Osteoblast (primary cell): ENCODE results near the gene GXYLT1. TPM values are rescaled to one million over a fixed set of nuclear protein-coding genes. Genes with fewer than 3 reads are reported as not detected.

Experiments used
- DNase-seq: peaks from one replicate; pipeline ENCODE4 v3.0.0; 2011; ENCODE audit warnings: low spot score, mixed read lengths; ENCODE audit not compliant: insufficient read length; ENCODE audit errors: missing footprints
- H2AFZ ChIP-seq: 2 replicates; pipeline ENCODE4 v1.6.0; 2011; ENCODE audit warnings: mild to moderate bottlenecking, low read length
- H3K27ac ChIP-seq: 2 replicates; pipeline ENCODE4 v1.5.1; 2011; ENCODE audit warnings: mild to moderate bottlenecking, low read depth, low read length, moderate library complexity
- H3K27me3 ChIP-seq: 2 replicates; pipeline ENCODE4 v1.6.0; 2012; ENCODE audit warnings: mild to moderate bottlenecking, control low read depth, inconsistent platforms, low read length, moderate library complexity; ENCODE audit not compliant: insufficient read depth
- H3K36me3 ChIP-seq: 2 replicates; pipeline ENCODE4 v1.5.1; 2011; ENCODE audit warnings: mild to moderate bottlenecking, low read length, control low read depth, moderate library complexity; ENCODE audit not compliant: insufficient read depth
- H3K4me1 ChIP-seq: 2 replicates; pipeline ENCODE4 v1.5.1; 2011; ENCODE audit warnings: mild to moderate bottlenecking, low read length, control low read depth, moderate library complexity; ENCODE audit not compliant: insufficient read depth
- H3K4me2 ChIP-seq: 2 replicates; pipeline ENCODE4 v1.6.0; 2011; ENCODE audit warnings: mild to moderate bottlenecking, low read length; ENCODE audit not compliant: insufficient read depth
- H3K4me3 ChIP-seq: fragments of 200-600 bp; sonication (generic); 3 replicates; pipeline ENCODE4 v1.5.1; 2012; ENCODE audit warnings: mild to moderate bottlenecking, low read length, inconsistent platforms; ENCODE audit not compliant: insufficient read depth
- H3K79me2 ChIP-seq: 2 replicates; pipeline ENCODE4 v1.6.0; 2012; ENCODE audit warnings: mild to moderate bottlenecking, low read length, control low read depth, inconsistent platforms; ENCODE audit not compliant: insufficient read depth
- H3K9me3 ChIP-seq: 2 replicates; pipeline ENCODE4 v1.5.1; 2011; ENCODE audit warnings: low read depth, low read length, control low read depth
- H4K20me1 ChIP-seq: 2 replicates; pipeline ENCODE4 v1.6.0; 2012; ENCODE audit warnings: mild to moderate bottlenecking, low read length, control low read depth; ENCODE audit not compliant: insufficient read depth
- total RNA-seq: library from RNA; depleted of rRNA; stranded (reverse); fragments of >200 nt; gene quantifications from 2 replicates; pipeline ENCODE4 v1.2.3, GENCODE V29; 2012
- TF ChIP-seq, protein P1 (sequence below): IDR thresholded peaks from 2 replicates; pipeline ENCODE4 v1.5.1; 2011; ENCODE audit warnings: mild to moderate bottlenecking, low read depth, low read length, moderate library complexity; ENCODE audit errors: extremely low read depth

Gene GXYLT1
- total RNA-seq, 1 donor: 7.6 TPM

DNA sequence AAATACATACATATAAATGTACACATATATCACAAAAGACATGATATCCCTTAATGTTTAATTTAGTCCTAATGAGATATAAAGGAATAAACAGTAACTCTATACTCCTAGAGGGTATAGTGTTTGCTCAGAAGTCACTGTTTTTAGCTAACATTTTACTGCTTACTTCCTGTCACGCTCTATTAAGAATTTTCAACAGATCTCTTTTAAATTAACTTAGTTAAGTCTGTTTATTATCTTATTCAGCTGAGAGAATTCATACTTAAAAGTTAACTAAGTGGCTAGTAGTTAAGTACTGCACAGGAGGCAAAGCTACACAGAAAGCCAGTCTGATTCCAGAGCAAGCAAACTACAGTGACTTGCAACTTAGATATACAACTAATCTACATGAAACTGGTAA, 39.9 kb downstream of the GXYLT1 start:
- Histone ChIP-seq H3K27me3 (no peaks in the 10 kb centered on the region), H3K4me2 (no peak overlapping the region), H3K27ac (no peak overlapping the region), H3K4me1 (no peaks in the 10 kb centered on the region), H3K9me3 (no peaks in the 10 kb centered on the region), H2AFZ (no peak overlapping the region), H3K4me3 (no peak overlapping the region), H3K79me2 (no peaks in the 10 kb centered on the region), H4K20me1 (no peaks in the 10 kb centered on the region), H3K36me3 (no peaks in the 10 kb centered on the region)
- TF ChIP-seq, protein P1, sequence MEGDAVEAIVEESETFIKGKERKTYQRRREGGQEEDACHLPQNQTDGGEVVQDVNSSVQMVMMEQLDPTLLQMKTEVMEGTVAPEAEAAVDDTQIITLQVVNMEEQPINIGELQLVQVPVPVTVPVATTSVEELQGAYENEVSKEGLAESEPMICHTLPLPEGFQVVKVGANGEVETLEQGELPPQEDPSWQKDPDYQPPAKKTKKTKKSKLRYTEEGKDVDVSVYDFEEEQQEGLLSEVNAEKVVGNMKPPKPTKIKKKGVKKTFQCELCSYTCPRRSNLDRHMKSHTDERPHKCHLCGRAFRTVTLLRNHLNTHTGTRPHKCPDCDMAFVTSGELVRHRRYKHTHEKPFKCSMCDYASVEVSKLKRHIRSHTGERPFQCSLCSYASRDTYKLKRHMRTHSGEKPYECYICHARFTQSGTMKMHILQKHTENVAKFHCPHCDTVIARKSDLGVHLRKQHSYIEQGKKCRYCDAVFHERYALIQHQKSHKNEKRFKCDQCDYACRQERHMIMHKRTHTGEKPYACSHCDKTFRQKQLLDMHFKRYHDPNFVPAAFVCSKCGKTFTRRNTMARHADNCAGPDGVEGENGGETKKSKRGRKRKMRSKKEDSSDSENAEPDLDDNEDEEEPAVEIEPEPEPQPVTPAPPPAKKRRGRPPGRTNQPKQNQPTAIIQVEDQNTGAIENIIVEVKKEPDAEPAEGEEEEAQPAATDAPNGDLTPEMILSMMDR: no peak
- DNase-seq: no peak

DNA sequence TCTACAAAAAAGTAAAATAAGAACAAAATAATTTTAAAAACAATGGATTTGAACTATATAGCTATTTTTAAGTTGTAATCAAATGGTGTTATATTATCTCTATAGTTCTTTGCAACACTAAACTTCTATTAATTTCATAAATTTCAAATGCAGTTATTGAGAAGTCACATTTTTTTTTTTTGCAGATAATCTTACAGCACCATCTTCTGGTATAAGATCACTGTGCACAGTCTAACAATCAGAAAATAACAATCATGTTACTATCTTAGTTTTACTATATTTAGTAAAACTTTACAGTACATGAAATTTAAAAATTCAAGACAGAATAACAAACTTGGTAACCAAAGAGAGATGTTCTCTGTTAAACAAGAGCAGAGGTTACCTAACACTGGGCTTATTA, 40.6 kb downstream of the GXYLT1 start:
- H3K4me2 ChIP-seq: no peak overlapping the region
- no peak for DNase-seq
- H3K79me2 ChIP-seq: no peaks in the 10 kb centered on the region
- H3K27ac ChIP-seq: no peak overlapping the region
- H3K4me1 ChIP-seq: no peaks in the 10 kb centered on the region
- no peaks in the 10 kb centered on the region for H3K27me3 ChIP-seq
- TF ChIP-seq, protein P1: peak; percentile 55
- no peaks in the 10 kb centered on the region for H3K36me3 ChIP-seq
- no peak overlapping the region for H2AFZ ChIP-seq
- no peaks in the 10 kb centered on the region for H3K9me3 ChIP-seq
- H3K4me3 ChIP-seq: no peak overlapping the region
- H4K20me1 ChIP-seq: no peaks in the 10 kb centered on the region

DNA sequence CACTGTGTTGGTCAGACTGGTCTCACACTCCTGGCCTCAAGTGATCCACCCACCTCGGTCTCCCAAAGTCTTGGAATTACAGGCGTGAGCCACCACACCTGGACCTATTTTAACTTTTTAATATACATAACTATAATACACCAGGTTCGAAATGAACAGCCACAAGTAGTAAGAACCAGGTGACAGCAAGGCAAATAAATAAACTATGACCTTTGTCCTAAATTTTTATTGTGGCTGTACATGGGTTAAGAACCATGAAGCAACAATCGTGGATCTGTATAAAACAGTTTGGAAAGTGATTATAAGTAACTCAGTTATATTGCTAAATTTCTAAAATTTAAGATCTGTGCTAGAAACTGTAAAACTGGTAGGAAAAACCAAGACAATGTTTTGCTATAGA, 41.5 kb downstream of the GXYLT1 start:
- Histone ChIP-seq H3K79me2 (no peaks in the 10 kb centered on the region), H3K4me2 (no peak overlapping the region), H3K27me3 (no peaks in the 10 kb centered on the region), H3K9me3 (no peaks in the 10 kb centered on the region), H3K4me3 (no peak overlapping the region), H3K4me1 (no peaks in the 10 kb centered on the region), H4K20me1 (no peaks in the 10 kb centered on the region), H2AFZ (no peak overlapping the region), H3K27ac (no peak overlapping the region), H3K36me3 (no peaks in the 10 kb centered on the region)
- TF ChIP-seq, protein P1: no peak
- no peak for DNase-seq

DNA sequence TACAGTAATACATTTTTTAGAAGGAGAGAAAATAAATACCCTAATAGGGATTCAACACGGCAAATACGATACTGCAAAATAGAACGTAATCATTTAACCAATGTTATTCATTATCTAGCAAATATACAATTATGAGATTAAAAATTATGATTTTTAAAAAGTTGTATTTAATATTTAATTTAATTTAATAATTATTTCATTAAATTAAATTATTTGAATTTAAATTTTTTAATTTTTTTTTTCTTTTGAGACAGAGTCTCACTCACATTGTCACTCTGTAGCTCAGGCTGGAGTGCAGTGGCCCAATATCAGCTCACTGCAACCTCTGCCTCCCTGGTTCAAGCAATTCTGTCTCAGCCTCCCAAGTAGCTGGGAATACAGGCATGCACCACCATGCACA, 42.0 kb downstream of the GXYLT1 start:
- H3K4me3 ChIP-seq: no peak overlapping the region
- no peaks in the 10 kb centered on the region for H3K4me1 ChIP-seq
- H2AFZ ChIP-seq: no peak overlapping the region
- no peaks in the 10 kb centered on the region for H3K36me3 ChIP-seq
- no peak for DNase-seq
- no peak overlapping the region for H3K27ac ChIP-seq
- H3K27me3 ChIP-seq: no peaks in the 10 kb centered on the region
- H3K4me2 ChIP-seq: no peak overlapping the region
- H3K9me3 ChIP-seq: no peaks in the 10 kb centered on the region
- H3K79me2 ChIP-seq: no peaks in the 10 kb centered on the region
- no peaks in the 10 kb centered on the region for H4K20me1 ChIP-seq
- TF ChIP-seq, protein P1: no peak
